Smooth muscle cell (in vitro differentiated cells): Measurements from ENCODE around the gene APEH. TPM values are rescaled to one million over a fixed set of nuclear protein-coding genes. Genes with fewer than 3 reads are reported as not detected.

Experiments used
- DNase-seq: peaks from one replicate; lab custom pipeline; 2025; ENCODE audit not compliant: unreplicated experiment; lab: John Stamatoyannopoulos, UW
- H2AFZ ChIP-seq: fragments of 200-600 bp; sonication (generic); 2 replicates; pipeline ENCODE4 v1.6.0; 2016; ENCODE audit warnings: antibody characterized with exemption, low read depth, mild to moderate bottlenecking
- H3F3A ChIP-seq: fragments of 200-600 bp; sonication (generic); 2 replicates; pipeline ENCODE4 v1.6.0; 2017; ENCODE audit warnings: antibody characterized with exemption, low read depth
- H3K27ac ChIP-seq: fragments of 200-600 bp; sonication (generic); 2 replicates; pipeline ENCODE4 v1.5.1; 2016; ENCODE audit warnings: low read depth, mild to moderate bottlenecking
- H3K27me3 ChIP-seq: fragments of 200-600 bp; sonication (generic); 2 replicates; pipeline ENCODE4 v1.6.1; 2016; ENCODE audit warnings: low read depth, mild to moderate bottlenecking
- H3K36me3 ChIP-seq: fragments of 200-600 bp; sonication (generic); 2 replicates; pipeline ENCODE4 v1.5.1; 2016; ENCODE audit warnings: low read depth
- H3K4me1 ChIP-seq: fragments of 200-600 bp; sonication (generic); 2 replicates; pipeline ENCODE4 v1.5.1; 2016; ENCODE audit warnings: low read depth
- H3K4me2 ChIP-seq: fragments of 200-600 bp; sonication (generic); 2 replicates; pipeline ENCODE4 v1.6.0; 2016; ENCODE audit warnings: mild to moderate bottlenecking
- H3K4me3 ChIP-seq: fragments of 200-600 bp; sonication (generic); 2 replicates; pipeline ENCODE4 v1.5.1; 2016; ENCODE audit warnings: mild to moderate bottlenecking
- H3K79me2 ChIP-seq: fragments of 200-600 bp; sonication (generic); 2 replicates; pipeline ENCODE4 v1.6.0; 2016; ENCODE audit warnings: low read depth, mild to moderate bottlenecking
- H3K9ac ChIP-seq: fragments of 200-600 bp; sonication (generic); 2 replicates; pipeline ENCODE4 v1.6.0; 2016; ENCODE audit warnings: low read depth
- H3K9me3 ChIP-seq: fragments of 200-600 bp; sonication (generic); replicated peaks from 2 replicates; pipeline ENCODE4 v1.5.1; 2016; ENCODE audit warnings: low read depth
- H4K20me1 ChIP-seq: fragments of 200-600 bp; sonication (generic); 2 replicates; pipeline ENCODE4 v1.6.0; 2016; ENCODE audit warnings: low read depth
- CTCF ChIP-seq: fragments of 200-600 bp; sonication (generic); IDR thresholded peaks from 2 replicates; pipeline ENCODE4 v1.5.1; 2017; ENCODE audit warnings: borderline replicate concordance, mild to moderate bottlenecking, antibody characterized with exemption; ENCODE audit not compliant: insufficient read depth, poor library complexity, severe bottlenecking
- WGBS: methylation state at CpG from one replicate; pipeline ENCODE4 v1.1.7; 2016; ENCODE audit warnings: low lambda C conversion rate; 5-methylcytosine and 5-hydroxymethylcytosine counted together
- polyA plus RNA-seq: library from polyadenylated mRNA; unstranded; fragments of >200 nt; fragmentation: Nextera tagmentation; extraction: Ambion mirVana; gene quantifications from 2 replicates; pipeline ENCODE4 v1.2.1, GENCODE V29; 2016
- total RNA-seq: library from RNA; depleted of rRNA; stranded (reverse); fragments of >200 nt; gene quantifications from 2 replicates; pipeline ENCODE4 v1.2.3, GENCODE V29; 2014

APEH gene
- total and polyA plus RNA-seq, 2 experiments from 2014 or later, result 69.4 to 91.7 TPM

GRCh38 chr3:49727924-49728361 lies 53.8 kb downstream of the APEH start:
- Histone ChIP-seq H2AFZ (no peak overlapping the region), H3K4me1 (peaks cover 2% of the 10 kb centered on the region), H3K36me3 (no peaks in the 10 kb centered on the region), H4K20me1 (no peaks in the 10 kb centered on the region), H3K9ac (no peak overlapping the region), H3K27me3 (no peaks in the 10 kb centered on the region), H3K79me2 (peaks cover 6% of the 10 kb centered on the region), H3K4me2 (no peak overlapping the region), H3K9me3 (no peaks in the 10 kb centered on the region), H3K27ac (no peak overlapping the region), H3F3A (peaks cover 8% of the 10 kb centered on the region), H3K4me3 (no peak overlapping the region)
- WGBS, result 98% methylated on average over 15 of the region's 15 CpGs
- TF ChIP-seq CTCF, result no peak
- DNase-seq, result no peak

- H3K36me3 ChIP-seq, result no peaks in the 10 kb centered on the region
- no peak overlapping the region for H3K4me3 ChIP-seq
- TF ChIP-seq CTCF, result no peak
- H3K79me2 ChIP-seq, result peaks cover 6% of the 10 kb centered on the region
- no peak overlapping the region for H3K27ac ChIP-seq
- no peak for DNase-seq
- H3F3A ChIP-seq, result no peaks in the 10 kb centered on the region
- H3K27me3 ChIP-seq, result no peaks in the 10 kb centered on the region
- no peaks in the 10 kb centered on the region for H3K9me3 ChIP-seq
- 99% methylated on average over 4 of the region's 4 CpGs for WGBS
- H3K4me2 ChIP-seq, result no peak overlapping the region
- no peak overlapping the region for H2AFZ ChIP-seq
- no peak overlapping the region for H3K9ac ChIP-seq
- peaks cover 6% of the 10 kb centered on the region for H4K20me1 ChIP-seq
- no peaks in the 10 kb centered on the region for H3K4me1 ChIP-seq
These were observed 55.9 kb downstream of the APEH start for GRCh38 chr3:49729966-49730609.

GRCh38 chr3:49732597-49732996 lies 58.4 kb downstream of the APEH start:
- TF ChIP-seq CTCF, result no peak
- Histone ChIP-seq H3K9me3 (no peaks in the 10 kb centered on the region), H3K4me3 (no peak overlapping the region), H3F3A (no peaks in the 10 kb centered on the region), H4K20me1 (peaks cover 6% of the 10 kb centered on the region), H3K79me2 (peaks cover 6% of the 10 kb centered on the region), H3K27ac (no peak overlapping the region), H3K4me2 (no peak overlapping the region), H3K36me3 (peaks cover under 1% of the 10 kb centered on the region), H3K4me1 (no peaks in the 10 kb centered on the region), H3K27me3 (no peaks in the 10 kb centered on the region), H3K9ac (no peak overlapping the region), H2AFZ (no peak overlapping the region)
- no peak for DNase-seq
- 98% methylated on average over 11 of the region's 11 CpGs for WGBS

GRCh38 chr3:49733551-49733950 lies 59.4 kb downstream of the APEH start:
- no peaks in the 10 kb centered on the region for H3F3A ChIP-seq
- no peaks in the 10 kb centered on the region for H3K4me1 ChIP-seq
- H3K36me3 ChIP-seq, result peaks cover 3% of the 10 kb centered on the region
- 91% methylated on average over 1 of the region's 1 CpG for WGBS
- H3K4me2 ChIP-seq, result no peak overlapping the region
- no peak for TF ChIP-seq CTCF
- peaks cover 9% of the 10 kb centered on the region for H4K20me1 ChIP-seq
- no peaks in the 10 kb centered on the region for H3K27me3 ChIP-seq
- H3K4me3 ChIP-seq, result no peak overlapping the region
- DNase-seq, result no peak
- no peak overlapping the region for H3K27ac ChIP-seq
- H3K9ac ChIP-seq, result no peak overlapping the region
- no peaks in the 10 kb centered on the region for H3K9me3 ChIP-seq
- H2AFZ ChIP-seq, result no peak overlapping the region
- H3K79me2 ChIP-seq, result peaks cover 6% of the 10 kb centered on the region
